Measurements from ENCODE around the gene SPRING1. TPM values are rescaled to one million over a fixed set of nuclear protein-coding genes. Genes with fewer than 3 reads are reported as not detected.
"Not testable (repeated sequence)": the region's sequence is repeated elsewhere in the genome, so short reads cannot be mapped to it uniquely, and the experiment has no call there.

SPRING1 gene
- total and polyA plus RNA-seq, 4 donors = 41.8 to 116 (median 79.3) TPM

- no peak overlapping the region for H3K27ac ChIP-seq (ENCODE audit: low read depth in 1 of 2, low read length in 1 of 2)
- H3K4me1 ChIP-seq (ENCODE audit: control insufficient read depth in 5 of 5, insufficient read depth in 5 of 5, low read length in 5 of 5) = no peaks in the 10 kb centered on the region
- no peak for TF ChIP-seq CTCF (IDR thresholded peaks at IDR 0.05; ENCODE audit: control extremely low read depth, extremely low read depth)
- no peaks in the 10 kb centered on the region for H3K27me3 ChIP-seq (ENCODE audit: control insufficient read depth in 3 of 3, insufficient read depth in 3 of 3, low read length in 2 of 3)
- H3K4me3 ChIP-seq = no peak overlapping the region
- H3K36me3 ChIP-seq (ENCODE audit: control insufficient read depth in 4 of 4, insufficient read depth in 4 of 4, low read length in 4 of 4) = no peaks in the 10 kb centered on the region
- ATAC-seq (ENCODE audit: insufficient read depth, low FRiP score) = no peak
- H3K9ac ChIP-seq (ENCODE audit: insufficient read depth in 1 of 2, low read length in 2 of 2) = no peak overlapping the region
- no peaks in the 10 kb centered on the region for H3K9me3 ChIP-seq (ENCODE audit: control insufficient read depth in 4 of 4, insufficient read depth in 3 of 4, low read length in 3 of 4)
- 94 to 96% methylated on average over 25 to 26 of the region's 26 CpGs for WGBS, 2 donors
- no peak for DNase-seq
Measured at GRCh38 chr12:116749884-116750283, 12.0 kb upstream of the SPRING1 start.

- Histone ChIP-seq H3K27ac (ENCODE audit: low read depth in 1 of 2, low read length in 1 of 2) (no peak overlapping the region), H3K4me3 (no peak overlapping the region), H3K9ac (ENCODE audit: insufficient read depth in 1 of 2, low read length in 2 of 2) (no peak overlapping the region), H3K9me3 (ENCODE audit: control insufficient read depth in 4 of 4, insufficient read depth in 3 of 4, low read length in 3 of 4) (no peaks in the 10 kb centered on the region), H3K27me3 (ENCODE audit: control insufficient read depth in 3 of 3, insufficient read depth in 3 of 3, low read length in 2 of 3) (no peaks in the 10 kb centered on the region), H3K36me3 (ENCODE audit: control insufficient read depth in 4 of 4, insufficient read depth in 4 of 4, low read length in 4 of 4) (no peaks in the 10 kb centered on the region), H3K4me1 (ENCODE audit: control insufficient read depth in 5 of 5, insufficient read depth in 5 of 5, low read length in 5 of 5) (no peaks in the 10 kb centered on the region)
- no peak for TF ChIP-seq CTCF (IDR thresholded peaks at IDR 0.05; ENCODE audit: control extremely low read depth, extremely low read depth)
- DNase-seq (no peak), ATAC-seq (ENCODE audit: insufficient read depth, low FRiP score) (no peak)
- WGBS, 2 donors = 95 to 96% methylated on average over 4 of the region's 4 CpGs
Measured at GRCh38 chr12:116745554-116745953, 7.7 kb upstream of the SPRING1 start.

- H3K9me3 ChIP-seq (ENCODE audit: control insufficient read depth in 4 of 4, insufficient read depth in 3 of 4, low read length in 3 of 4) = no peaks in the 10 kb centered on the region
- no peak overlapping the region for H3K27ac ChIP-seq (ENCODE audit: low read depth in 1 of 2, low read length in 1 of 2)
- H3K4me3 ChIP-seq = no peak overlapping the region
- ATAC-seq (ENCODE audit: insufficient read depth, low FRiP score) (no peak), DNase-seq (no peak)
- H3K4me1 ChIP-seq (ENCODE audit: control insufficient read depth in 5 of 5, insufficient read depth in 5 of 5, low read length in 5 of 5) = no peaks in the 10 kb centered on the region
- 63 to 70% methylated on average over 3 of the region's 3 CpGs for WGBS, 2 donors
- H3K27me3 ChIP-seq (ENCODE audit: control insufficient read depth in 3 of 3, insufficient read depth in 3 of 3, low read length in 2 of 3) = no peaks in the 10 kb centered on the region
- TF ChIP-seq CTCF (IDR thresholded peaks at IDR 0.05; ENCODE audit: control extremely low read depth, extremely low read depth) = no peak
- H3K9ac ChIP-seq (ENCODE audit: insufficient read depth in 1 of 2, low read length in 2 of 2) = no peak overlapping the region
- H3K36me3 ChIP-seq (ENCODE audit: control insufficient read depth in 4 of 4, insufficient read depth in 4 of 4, low read length in 4 of 4) = no peaks in the 10 kb centered on the region
Measured at GRCh38 chr12:116744766-116745165, 6.9 kb upstream of the SPRING1 start.

GRCh38 chr12:116742787-116743186 is 4.9 kb upstream of the SPRING1 start:
- not testable (repeated sequence) for H3K4me3 ChIP-seq; H3K27me3 ChIP-seq (ENCODE audit: control insufficient read depth in 3 of 3, insufficient read depth in 3 of 3, low read length in 2 of 3); H3K36me3 ChIP-seq (ENCODE audit: control insufficient read depth in 4 of 4, insufficient read depth in 4 of 4, low read length in 4 of 4); H3K9me3 ChIP-seq (ENCODE audit: control insufficient read depth in 4 of 4, insufficient read depth in 3 of 4, low read length in 3 of 4); H3K4me1 ChIP-seq (ENCODE audit: control insufficient read depth in 5 of 5, insufficient read depth in 5 of 5, low read length in 5 of 5); H3K9ac ChIP-seq (ENCODE audit: insufficient read depth in 1 of 2, low read length in 2 of 2); DNase-seq; ATAC-seq (ENCODE audit: insufficient read depth, low FRiP score); H3K27ac ChIP-seq (ENCODE audit: low read depth in 1 of 2, low read length in 1 of 2)
- WGBS, 2 donors = 84 to 93% methylated on average over 2 of the region's 2 CpGs
